HepG2 (cell line): ENCODE measurements around the gene PRXL2B. TPM values are rescaled to one million over a fixed set of nuclear protein-coding genes. Genes with fewer than 3 reads are reported as not detected.

Source experiments
- ATAC-seq: fragments of 200-7000 bp; cut with Tn5 transposase; 3 replicates; pipeline ENCODE4 v1.9.1; 2020; ENCODE audit warnings: mild to moderate bottlenecking, moderate library complexity
- BruUV-seq: library from RNA; stranded (reverse); fragments of 400-500 nt; replicated peaks from 2 replicates; lab custom pipeline; 2021; lab: Mats Ljungman, UMichigan
- CTCF ChIA-PET: fragments of 300-600 bp; formaldehyde crosslinking; extraction: SDS; loops from one replicate; lab custom pipeline; 2021; ENCODE audit warnings: low total read pairs, inconsistent platforms, low intra/inter-chr PET ratio; lab: Yijun Ruan, JAX
- POLR2A ChIA-PET: fragments of 350-600 bp; sonication (Branson Sonifier 250); formaldehyde crosslinking; loops from one replicate; lab custom pipeline; 2020; ENCODE audit warnings: antibody characterized with exemption, inconsistent platforms; lab: Yijun Ruan, JAX
- DNase-seq: peaks from one replicate; pipeline ENCODE4 v3.0.0-alpha.2; 2015; ENCODE audit warnings: low spot score
- FAIRE-seq: peaks from 3 replicates; lab custom pipeline; 2011; peaks lifted over from hg19 to GRCh38; lab: Jason Lieb, UNC
- H2AFZ ChIP-seq: one replicate; pipeline ENCODE4 v1.6.1; 2011; ENCODE audit warnings: low read length, inconsistent platforms
- H3K27ac ChIP-seq: fragments of 300-600 bp; 3 replicates; pipeline ENCODE4 v1.8.0; 2011; ENCODE audit warnings: mixed run types, mild to moderate bottlenecking, mixed read lengths, low read length, inconsistent platforms; ENCODE audit not compliant: insufficient read depth; ENCODE audit errors: extremely low read length
- H3K27me3 ChIP-seq, 2 experiments: fragments of 200-600 bp in 1 of 2; 2 replicates in 1 of 2; 3 replicates in 1 of 2; pipeline versions ENCODE4 v1.6.0 to v1.8.0; 2011; ENCODE audit warnings: low read length in 2 of 2, mild to moderate bottlenecking in 2 of 2, moderate library complexity in 2 of 2, inconsistent platforms in 1 of 2; ENCODE audit not compliant: insufficient read depth in 2 of 2, control insufficient read depth in 1 of 2
- H3K36me3 ChIP-seq, 2 experiments: fragments of 200-600 bp in 1 of 2; replicated peaks in 1 of 2; 2 replicates in 1 of 2; 3 replicates in 1 of 2; pipeline versions ENCODE4 v1.5.1 to v1.8.0; 2011; ENCODE audit warnings: low read length in 2 of 2, inconsistent platforms in 1 of 2; ENCODE audit not compliant: insufficient read depth in 2 of 2, control insufficient read depth in 1 of 2
- H3K4me1 ChIP-seq: 2 replicates; pipeline ENCODE4 v1.5.1; 2012; ENCODE audit warnings: low read length, inconsistent platforms; ENCODE audit not compliant: insufficient read depth
- H3K4me2 ChIP-seq: 2 replicates; pipeline ENCODE4 v1.6.0; 2011; ENCODE audit warnings: low read depth, low read length, inconsistent platforms
- H3K4me3 ChIP-seq, 3 experiments: fragments of 200-600 bp in 1 of 3; sonication (generic), shearing (Covaris generic) in 1 of 3; replicated peaks in 1 of 3; 2 replicates each; pipeline ENCODE4 v1.5.1; 2011 to 2016; ENCODE audit warnings: low read length in 3 of 3, inconsistent platforms in 2 of 3, low read depth in 2 of 3, mild to moderate bottlenecking in 2 of 3, control low read depth in 1 of 3, mixed read lengths in 1 of 3; ENCODE audit not compliant: insufficient read depth in 1 of 3
- H3K79me2 ChIP-seq: one replicate; pipeline ENCODE4 v1.6.1; 2011; ENCODE audit warnings: low read length, inconsistent platforms; ENCODE audit not compliant: insufficient read depth
- H3K9ac ChIP-seq: 2 replicates; pipeline ENCODE4 v1.6.0; 2011; ENCODE audit warnings: mild to moderate bottlenecking, low read depth, low read length, inconsistent platforms; ENCODE audit not compliant: insufficient read depth
- H3K9me3 ChIP-seq: 2 replicates; pipeline ENCODE4 v1.5.1; 2012; ENCODE audit warnings: mild to moderate bottlenecking, low read length
- H4K20me1 ChIP-seq: 2 replicates; pipeline ENCODE4 v1.6.0; 2011; ENCODE audit warnings: inconsistent platforms, mild to moderate bottlenecking, low read length, moderate library complexity; ENCODE audit not compliant: insufficient read depth
- ATF6 ChIP-seq: sonication (generic); formaldehyde crosslinking; conservative IDR thresholded peaks from 2 replicates; pipeline ENCODE4 v1.4.0; 2020; ENCODE audit warnings: missing genetic modification reagents
- E2F5 ChIP-seq: sonication (generic); formaldehyde crosslinking; conservative IDR thresholded peaks from 2 replicates; pipeline ENCODE4 v1.4.0; 2020; ENCODE audit warnings: missing genetic modification reagents
- IKZF5 ChIP-seq: IDR thresholded peaks from 2 replicates; pipeline ENCODE4 v1.6.1; 2018; ENCODE audit warnings: missing genetic modification reagents, mild to moderate bottlenecking, missing compliant biosample characterization
- MTERF4 ChIP-seq: sonication (generic); formaldehyde crosslinking; IDR thresholded peaks from 2 replicates; pipeline ENCODE4 v1.8.0; 2023; ENCODE audit warnings: mild to moderate bottlenecking, missing genetic modification reagents
- PATZ1 ChIP-seq: sonication (generic); formaldehyde crosslinking; IDR thresholded peaks from 2 replicates; pipeline ENCODE4 v1.4.0; 2020; ENCODE audit warnings: missing genetic modification reagents
- SP4 ChIP-seq: sonication (generic); formaldehyde crosslinking; IDR thresholded peaks from 2 replicates; pipeline ENCODE4 v1.8.1; 2023; ENCODE audit warnings: mild to moderate bottlenecking, missing genetic modification reagents
- ZFP36L1 ChIP-seq: sonication (generic); formaldehyde crosslinking; IDR thresholded peaks from 2 replicates; pipeline ENCODE4 v1.8.0; 2022; ENCODE audit warnings: mild to moderate bottlenecking, missing genetic modification reagents, moderate library complexity
- WGBS: methylation state at CpG from one replicate; pipeline ENCODE4 v1.1.6; 2017; ENCODE audit warnings: low lambda C conversion rate; 5-methylcytosine and 5-hydroxymethylcytosine counted together
- in situ Hi-C: cut with HindIII; loops from 2 replicates; pipeline ENCODE4 v1.10.0; 2017; ENCODE audit warnings: low pct_unique_long_range_greater_than_20kb; ENCODE audit not compliant: extremely low pct_ligation_motif_present
- intact Hi-C: fragments of 100-400 bp; cut with micrococcal nuclease; formaldehyde crosslinking; loops from one replicate; pipeline ENCODE4 v1.10.0; 2022; ENCODE audit not compliant: unreplicated experiment
- polyA plus RNA-seq, 8 experiments: library from polyadenylated mRNA; depleted of rRNA in 3 of 8; stranded (reverse) in 7 of 8; unstranded in 1 of 8; fragments of >200 nt; fragmentation: Illumina TruSeq in 4 of 8; extraction: Trizol in 4 of 8; gene quantifications; 2 replicates each; pipeline versions ENCODE4 v1.2.1 to v1.2.3, GENCODE V29; 2011 to 2016; ENCODE audit warnings: low read depth in 4 of 8, missing spikeins in 1 of 8, mixed read lengths in 1 of 8; ENCODE audit not compliant: insufficient read depth in 1 of 8
- total RNA-seq, 5 experiments: library from RNA; depleted of rRNA; stranded (reverse); fragments of >200 nt; fragmentation: Illumina TruSeq; extraction: Trizol; gene quantifications; 2 replicates each; pipeline ENCODE4 v1.2.3, GENCODE V29; 2016; ENCODE audit warnings: low read depth in 1 of 5

PRXL2B gene
- total and polyA plus RNA-seq, 2 of the 13 experiments (the other 11 are each of a cell fraction or from before 2014, with no cell fraction given), result 16.8 to 22.1 TPM

- TF ChIP-seq IKZF5 (CRISPR knock-in tag) (peak; percentile 12; the same call in 1 of the 2 replicates), E2F5 (no peak), SP4 (CRISPR knock-in tag) (0 out of 2 replicates have a peak, but pooled peaks have one; percentile 37), PATZ1 (peak; percentile 61)
Observed at GRCh38 chr1:2547210-2548067, 39.1 kb upstream of the PRXL2B start (continued).

GRCh38 chr1:2548068-2548589 lies 38.4 kb upstream of the PRXL2B start:
- 15% methylated on average over 15 of the region's 17 CpGs for WGBS
- Histone ChIP-seq H3K79me2 (no peaks in the 10 kb centered on the region), H3K4me3 (peak overlapping the region in 2 of 3 experiments; percentile 64 to 80; a peak in 4 of 6 replicates), H3K9ac (peak overlapping the region; percentile 76), H3K4me2 (peak overlapping the region; percentile 85), H3K36me3 (no peaks in the 10 kb centered on the region), H3K27ac (peak overlapping the region; percentile 55), H4K20me1 (no peaks in the 10 kb centered on the region), H2AFZ (no peak overlapping the region), H3K4me1 (peaks cover 71% of the 10 kb centered on the region), H3K27me3 (0 out of 5 replicates have a peak, but pooled peaks cover 0 to under 1% of the 10 kb centered on the region in 2 experiments), H3K9me3 (no peaks in the 10 kb centered on the region)
- FAIRE-seq (peak; percentile 30), DNase-seq (peak; percentile 66), ATAC-seq (peak; percentile 51)
- CTCF ChIA-PET, result interaction anchor here (0.8 to 2.0 kb wide), 4 partner anchors 9 to 134 kb away, joined by 3 to 18 read pairs (median 6); no protein-coding TSS in a partner anchor
- POLR2A ChIA-PET, result interaction anchor here (1.2 to 3.4 kb wide), 4 partner anchors 37 to 157 kb away, joined by 5 to 21 read pairs (median 10); partner anchors contain the start of genes MORN1, PEX10, PRXL2B and RER1
- no TSS peak for BruUV-seq
- in situ Hi-C loops (loop anchor here (5.0 kb wide), 1 partner anchor 136 kb away; the partner anchor contains the start of gene PEX10), intact Hi-C loops (loop anchor here (1.0 kb wide), 1 partner anchor 134 kb away; no protein-coding TSS in a partner anchor)
- no peak for TF ChIP-seq ZFP36L1 (CRISPR knock-in tag)
- no peak for TF ChIP-seq ATF6 (CRISPR knock-in tag)
- TF ChIP-seq MTERF4 (CRISPR knock-in tag), result no peak
